Tibial nerve (tissue), 4 donors: ENCODE data around the gene TXNDC15.

Source experiments
- EP300 ChIP-seq, 2 donors: sonication (generic); formaldehyde crosslinking; IDR thresholded peaks; one replicate each; pipeline ENCODE4 v1.6.1; 2017; ENCODE audit warnings: antibody characterized with exemption in 2 of 2, mild to moderate bottlenecking in 1 of 2
- TF ChIP-seq, protein P1 (sequence below), 5 experiments: fragments of 200-600 bp in 3 of 5; fragments of 450-650 bp in 2 of 5; sonication (generic) in 3 of 5; IDR thresholded peaks; one replicate each; pipeline ENCODE4 v1.5.1; 2016 to 2019; ENCODE audit warnings: antibody characterized with exemption in 5 of 5, mild to moderate bottlenecking in 3 of 5, moderate library complexity in 2 of 5

DNA sequence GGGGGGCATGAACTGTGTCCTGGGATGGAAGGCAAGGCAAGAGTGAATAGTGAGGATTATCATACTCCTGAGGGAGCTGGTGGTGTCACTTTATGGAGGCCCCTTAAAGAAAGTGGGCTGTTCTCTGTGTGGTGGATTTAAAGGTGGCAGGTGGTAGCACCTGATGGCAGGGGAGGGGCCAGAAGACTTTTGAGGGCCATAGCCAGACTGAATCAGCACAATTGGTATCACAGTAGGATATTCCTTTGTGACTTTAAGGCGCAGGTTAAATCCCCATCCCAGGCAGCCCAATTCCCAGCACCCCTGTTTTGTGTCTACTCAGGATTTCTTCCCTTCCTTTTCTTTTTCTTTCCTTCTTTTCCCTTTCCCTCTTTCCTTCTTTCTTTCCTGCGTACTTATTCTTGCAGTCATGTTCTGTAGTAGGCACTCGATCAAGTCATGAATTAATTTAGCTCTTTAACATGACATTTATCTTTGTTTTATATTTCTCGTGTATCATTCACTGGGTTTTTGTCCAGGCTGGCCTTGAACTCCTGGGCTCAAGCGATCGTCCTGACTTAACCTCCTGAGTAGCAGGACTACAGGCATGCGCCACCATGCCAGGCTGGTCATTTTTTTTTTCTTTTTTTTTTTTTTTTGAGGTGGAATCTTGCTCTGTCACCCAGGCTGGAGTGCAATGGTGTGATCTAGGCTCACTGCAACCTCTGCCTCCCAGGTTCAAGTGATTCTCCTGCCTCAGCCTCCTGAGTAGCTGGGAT is 19.8 kb downstream of the TXNDC15 start:
- TF ChIP-seq, protein P1, sequence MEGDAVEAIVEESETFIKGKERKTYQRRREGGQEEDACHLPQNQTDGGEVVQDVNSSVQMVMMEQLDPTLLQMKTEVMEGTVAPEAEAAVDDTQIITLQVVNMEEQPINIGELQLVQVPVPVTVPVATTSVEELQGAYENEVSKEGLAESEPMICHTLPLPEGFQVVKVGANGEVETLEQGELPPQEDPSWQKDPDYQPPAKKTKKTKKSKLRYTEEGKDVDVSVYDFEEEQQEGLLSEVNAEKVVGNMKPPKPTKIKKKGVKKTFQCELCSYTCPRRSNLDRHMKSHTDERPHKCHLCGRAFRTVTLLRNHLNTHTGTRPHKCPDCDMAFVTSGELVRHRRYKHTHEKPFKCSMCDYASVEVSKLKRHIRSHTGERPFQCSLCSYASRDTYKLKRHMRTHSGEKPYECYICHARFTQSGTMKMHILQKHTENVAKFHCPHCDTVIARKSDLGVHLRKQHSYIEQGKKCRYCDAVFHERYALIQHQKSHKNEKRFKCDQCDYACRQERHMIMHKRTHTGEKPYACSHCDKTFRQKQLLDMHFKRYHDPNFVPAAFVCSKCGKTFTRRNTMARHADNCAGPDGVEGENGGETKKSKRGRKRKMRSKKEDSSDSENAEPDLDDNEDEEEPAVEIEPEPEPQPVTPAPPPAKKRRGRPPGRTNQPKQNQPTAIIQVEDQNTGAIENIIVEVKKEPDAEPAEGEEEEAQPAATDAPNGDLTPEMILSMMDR (IDR thresholded peaks at IDR 0.05): no peak
- TF ChIP-seq EP300 (IDR thresholded peaks at IDR 0.05): no peak
